Mesendoderm (in vitro differentiated cells): Measurements from ENCODE around the gene BOLA2B. TPM values are rescaled to one million over a fixed set of nuclear protein-coding genes. Genes with fewer than 3 reads are reported as not detected.
"Not testable (repeated sequence)": the region's sequence is repeated elsewhere in the genome, so short reads cannot be mapped to it uniquely, and the experiment has no call there.

Experiments used
- DNase-seq: peaks from one replicate; pipeline ENCODE4 v3.0.0; 2013
- H2AK5ac ChIP-seq: 2 replicates; pipeline ENCODE4 v1.6.1; 2013; ENCODE audit warnings: low read length, inconsistent platforms
- H2BK120ac ChIP-seq: 2 replicates; pipeline ENCODE4 v1.6.1; 2013; ENCODE audit warnings: low read depth, mild to moderate bottlenecking, low read length, moderate library complexity, mixed read lengths
- H2BK15ac ChIP-seq: replicated peaks from 2 replicates; pipeline ENCODE4 v1.6.1; 2013; ENCODE audit warnings: low read depth, mild to moderate bottlenecking, moderate library complexity
- H2BK5ac ChIP-seq: 2 replicates; pipeline ENCODE4 v1.6.1; 2013; ENCODE audit warnings: low read length, inconsistent platforms
- H3K18ac ChIP-seq: 2 replicates; pipeline ENCODE4 v1.6.1; 2013; ENCODE audit warnings: mild to moderate bottlenecking, low read length, mixed read lengths
- H3K23ac ChIP-seq: one replicate; pipeline ENCODE4 v1.6.1; 2013; ENCODE audit warnings: low read length
- H3K27ac ChIP-seq: 2 replicates; pipeline ENCODE4 v1.5.1; 2013; ENCODE audit warnings: low read depth, mild to moderate bottlenecking, inconsistent platforms, low read length, moderate library complexity
- H3K27me3 ChIP-seq: 2 replicates; pipeline ENCODE4 v1.6.1; 2013; ENCODE audit warnings: low read length, control low read depth, mild to moderate bottlenecking, inconsistent platforms; ENCODE audit not compliant: insufficient read depth, poor library complexity
- H3K36me3 ChIP-seq: 2 replicates; pipeline ENCODE4 v1.6.1; 2013; ENCODE audit warnings: low read length, inconsistent platforms; ENCODE audit not compliant: control insufficient read depth, insufficient read depth
- H3K4ac ChIP-seq: one replicate; pipeline ENCODE4 v1.6.1; 2013; ENCODE audit warnings: low read depth, mild to moderate bottlenecking, low read length, moderate library complexity
- H3K4me1 ChIP-seq: 2 replicates; pipeline ENCODE4 v1.6.1; 2013; ENCODE audit warnings: low read depth, low read length, inconsistent platforms; ENCODE audit not compliant: control insufficient read depth
- H3K4me2 ChIP-seq: 2 replicates; pipeline ENCODE4 v1.6.1; 2013; ENCODE audit warnings: low read length
- H3K4me3 ChIP-seq: 2 replicates; pipeline ENCODE4 v1.5.1; 2013; ENCODE audit warnings: mild to moderate bottlenecking, low read length
- H3K56ac ChIP-seq: one replicate; pipeline ENCODE4 v1.6.1; 2013; ENCODE audit warnings: low read length
- H3K79me1 ChIP-seq: 2 replicates; pipeline ENCODE4 v1.6.1; 2013; ENCODE audit warnings: low read length, inconsistent platforms
- H3K79me2 ChIP-seq: 2 replicates; pipeline ENCODE4 v1.6.1; 2013; ENCODE audit warnings: mild to moderate bottlenecking, low read length; ENCODE audit not compliant: control insufficient read depth, insufficient read depth
- H3K9ac ChIP-seq: 2 replicates; pipeline ENCODE4 v1.6.1; 2013; ENCODE audit warnings: low read length, inconsistent platforms
- H4K5ac ChIP-seq: one replicate; pipeline ENCODE4 v1.6.1; 2013; ENCODE audit warnings: low read length
- H4K8ac ChIP-seq: one replicate; pipeline ENCODE4 v1.6.1; 2013; ENCODE audit warnings: low read depth, mild to moderate bottlenecking, control low read depth, low read length, moderate library complexity
- WGBS: extraction: QIAGEN DNeasy Blood & Tissue Kit; methylation state at CpG from one replicate; pipeline ENCODE4 v1.1.7; 2013; ENCODE audit warnings: low lambda C conversion rate, missing lambda C conversion rate; ENCODE audit not compliant: insufficient coverage; ENCODE audit errors: extremely low coverage; 5-methylcytosine and 5-hydroxymethylcytosine counted together
- polyA plus RNA-seq, 2 experiments: library from polyadenylated mRNA; stranded (reverse); fragments of 200-250 nt; gene quantifications; one replicate each; pipeline ENCODE4 v1.2.3, GENCODE V29; 2013

Gene BOLA2B
- 642 TPM for polyA plus RNA-seq (2013, experiment 1 of 2)
- 651 TPM for polyA plus RNA-seq (2013, experiment 2 of 2)

GRCh38 chr16:30193615-30194014, at the start of gene BOLA2B, which contains the start of gene SLX1A:
TSS of gene BOLA2B (minus strand) at chr16:30193666. CDS start at chr16:30193595, 71 bp downstream.
TSS of gene SLX1A (plus strand) at chr16:30193875. CDS start at chr16:30194085, 210 bp downstream.
- not testable (repeated sequence) for H3K18ac ChIP-seq, H2BK15ac ChIP-seq, H3K36me3 ChIP-seq, H3K4me3 ChIP-seq, H3K4me1 ChIP-seq, H2AK5ac ChIP-seq, H4K5ac ChIP-seq, H3K23ac ChIP-seq, H3K79me2 ChIP-seq, DNase-seq, H4K8ac ChIP-seq, H3K4ac ChIP-seq, H3K27ac ChIP-seq, H3K27me3 ChIP-seq, H2BK5ac ChIP-seq, H3K79me1 ChIP-seq, H3K9ac ChIP-seq, H2BK120ac ChIP-seq
- Histone ChIP-seq H3K4me2 (peak within 1 kb of the TSS; percentile 36), H3K56ac (peak within 1 kb of the TSS; percentile 80)
- no CpG with 5 or more reads among the region's 34 CpGs for WGBS

- not testable (repeated sequence) for H2AK5ac ChIP-seq, H3K4me3 ChIP-seq, H3K4me2 ChIP-seq, H4K5ac ChIP-seq, H3K79me1 ChIP-seq, H2BK120ac ChIP-seq, H3K27me3 ChIP-seq, H3K36me3 ChIP-seq, H3K9ac ChIP-seq, H2BK5ac ChIP-seq, H4K8ac ChIP-seq, H3K56ac ChIP-seq, DNase-seq, H3K4me1 ChIP-seq, H3K79me2 ChIP-seq, H3K23ac ChIP-seq, H2BK15ac ChIP-seq, H3K27ac ChIP-seq, H3K18ac ChIP-seq, H3K4ac ChIP-seq
- WGBS, result no CpG with 5 or more reads among the region's 5 CpGs
These were observed 23.6 kb upstream of the BOLA2B start for GRCh38 chr16:30217082-30217481.

GRCh38 chr16:30211414-30211813, 17.9 kb upstream of the BOLA2B start:
- H3K79me2 ChIP-seq, H3K27me3 ChIP-seq, H3K23ac ChIP-seq, H3K4me1 ChIP-seq, H2AK5ac ChIP-seq, H3K56ac ChIP-seq, H2BK15ac ChIP-seq, H3K9ac ChIP-seq, H3K79me1 ChIP-seq, H3K4ac ChIP-seq, H4K5ac ChIP-seq, H3K4me3 ChIP-seq, DNase-seq, H3K18ac ChIP-seq, H3K27ac ChIP-seq, H2BK120ac ChIP-seq, H4K8ac ChIP-seq, H3K4me2 ChIP-seq, H2BK5ac ChIP-seq, H3K36me3 ChIP-seq: not testable (repeated sequence)
- WGBS, result no CpG with 5 or more reads among the region's 4 CpGs

- not testable (repeated sequence) for H4K5ac ChIP-seq, H2BK120ac ChIP-seq, H3K4me1 ChIP-seq, H2AK5ac ChIP-seq, H3K27ac ChIP-seq, H3K4me2 ChIP-seq, H3K9ac ChIP-seq, H3K36me3 ChIP-seq, H3K56ac ChIP-seq, H3K27me3 ChIP-seq, H3K18ac ChIP-seq, H2BK15ac ChIP-seq, H3K4ac ChIP-seq, H3K23ac ChIP-seq, H4K8ac ChIP-seq, H3K79me2 ChIP-seq, H3K79me1 ChIP-seq, H3K4me3 ChIP-seq, H2BK5ac ChIP-seq, DNase-seq
- WGBS, result no CpG with 5 or more reads among the region's 6 CpGs
These were observed 15.6 kb upstream of the BOLA2B start for GRCh38 chr16:30209032-30209431.

GRCh38 chr16:30207063-30207704, 13.7 kb upstream of the BOLA2B start:
- not testable (repeated sequence) for H3K4ac ChIP-seq, H2BK5ac ChIP-seq, H3K9ac ChIP-seq, H4K5ac ChIP-seq, H3K79me1 ChIP-seq, H3K79me2 ChIP-seq, H3K56ac ChIP-seq, H2AK5ac ChIP-seq, H3K4me2 ChIP-seq, H3K4me3 ChIP-seq, H2BK120ac ChIP-seq, H3K23ac ChIP-seq, H3K18ac ChIP-seq, H4K8ac ChIP-seq, H3K27ac ChIP-seq, DNase-seq, H3K36me3 ChIP-seq, H3K27me3 ChIP-seq, H3K4me1 ChIP-seq, H2BK15ac ChIP-seq
- no CpG with 5 or more reads among the region's 9 CpGs for WGBS

GRCh38 chr16:30206252-30206651, 12.8 kb upstream of the BOLA2B start:
- not testable (repeated sequence) for H4K8ac ChIP-seq, H3K56ac ChIP-seq, H3K4me3 ChIP-seq, H3K27ac ChIP-seq, H3K9ac ChIP-seq, H2BK5ac ChIP-seq, H4K5ac ChIP-seq, H2AK5ac ChIP-seq, H3K27me3 ChIP-seq, H3K79me1 ChIP-seq, H2BK15ac ChIP-seq, DNase-seq, H3K4ac ChIP-seq, H3K79me2 ChIP-seq, H3K4me2 ChIP-seq, H3K36me3 ChIP-seq, H2BK120ac ChIP-seq, H3K18ac ChIP-seq, H3K23ac ChIP-seq, H3K4me1 ChIP-seq
- no CpG with 5 or more reads among the region's 33 CpGs for WGBS
